SK-N-SH treated with all-trans-retinoic acid at 6 μM for 48 hours (cell line): ENCODE results near the gene RASA4B.

Experiments
- ATAC-seq: fragments of 200-7000 bp; cut with Tn5 transposase; 3 replicates; pipeline ENCODE4 v1.9.1; 2020; ENCODE audit warnings: mild to moderate bottlenecking, moderate library complexity
- BACH2 ChIP-seq: fragments of 250-450 bp; sonication (Bioruptor Pico); IDR thresholded peaks from 2 replicates; pipeline ENCODE4 v1.9.0; 2021; ENCODE audit warnings: mild to moderate bottlenecking, borderline replicate concordance
- CSDC2 ChIP-seq: fragments of 250-450 bp; sonication (Bioruptor Pico); IDR thresholded peaks from 2 replicates; pipeline ENCODE4 v1.5.0; 2020; ENCODE audit warnings: mild to moderate bottlenecking, moderate library complexity
- ESRRG ChIP-seq: fragments of 250-450 bp; sonication (Bioruptor Pico); IDR thresholded peaks from 2 replicates; pipeline ENCODE4 v1.6.1; 2021; ENCODE audit warnings: mild to moderate bottlenecking
- GLIS3 ChIP-seq: fragments of 250-450 bp; sonication (Bioruptor Pico); IDR thresholded peaks from 2 replicates; pipeline ENCODE4 v1.5.0; 2020; ENCODE audit warnings: mild to moderate bottlenecking, moderate library complexity
- ISL1 ChIP-seq: fragments of 250-450 bp; sonication (Bioruptor Pico); IDR thresholded peaks from 2 replicates; pipeline ENCODE4 v2.1.2; 2022; ENCODE audit warnings: mild to moderate bottlenecking, moderate library complexity
- OSR1 ChIP-seq: fragments of 250-450 bp; sonication (Bioruptor Pico); IDR thresholded peaks from 2 replicates; pipeline ENCODE4 v1.8.0; 2022; ENCODE audit warnings: moderate library complexity, mild to moderate bottlenecking, inconsistent platforms
- PPARA ChIP-seq: fragments of 250-450 bp; sonication (Bioruptor Pico); IDR thresholded peaks from 2 replicates; pipeline ENCODE4 v1.5.0; 2020; ENCODE audit warnings: mild to moderate bottlenecking, borderline replicate concordance
- RARB ChIP-seq: fragments of 250-450 bp; sonication (Bioruptor Pico); IDR thresholded peaks from 2 replicates; pipeline ENCODE4 v1.8.0; 2021; ENCODE audit warnings: mild to moderate bottlenecking, moderate library complexity
- SNAI2 ChIP-seq: fragments of 250-450 bp; sonication (Bioruptor Pico); IDR thresholded peaks from 2 replicates; pipeline ENCODE4 v1.5.0; 2020; ENCODE audit warnings: mild to moderate bottlenecking, moderate library complexity
- ZC3H10 ChIP-seq: fragments of 250-450 bp; sonication (Bioruptor Pico); IDR thresholded peaks from 2 replicates; pipeline ENCODE4 v1.5.1; 2021; ENCODE audit warnings: mild to moderate bottlenecking, moderate library complexity
- ZFP3 ChIP-seq: fragments of 250-450 bp; sonication (Bioruptor Pico); IDR thresholded peaks from 2 replicates; pipeline ENCODE4 v1.5.0; 2020; ENCODE audit warnings: mild to moderate bottlenecking, moderate library complexity
- ZFP30 ChIP-seq: fragments of 450-650 bp; formaldehyde crosslinking; IDR thresholded peaks from 2 replicates; pipeline ENCODE4 v1.5.0; 2022; ENCODE audit warnings: mild to moderate bottlenecking, moderate library complexity
- ZNF565 ChIP-seq: fragments of 450-650 bp; formaldehyde crosslinking; conservative IDR thresholded peaks from 2 replicates; pipeline ENCODE4 v1.5.0; 2020; ENCODE audit warnings: low read depth, mild to moderate bottlenecking, moderate library complexity
- ZNF70 ChIP-seq: fragments of 450-650 bp; formaldehyde crosslinking; IDR thresholded peaks from 2 replicates; pipeline ENCODE4 v1.5.0; 2020; ENCODE audit warnings: mild to moderate bottlenecking, moderate library complexity
- TF ChIP-seq, protein P1 (sequence below): fragments of 250-450 bp; sonication (Bioruptor Pico); IDR thresholded peaks from 2 replicates; pipeline ENCODE4 v1.5.0; 2020; ENCODE audit warnings: mild to moderate bottlenecking, moderate library complexity
- TF ChIP-seq, protein P2 (sequence below): fragments of 250-450 bp; sonication (Bioruptor Pico); IDR thresholded peaks from 2 replicates; pipeline ENCODE4 v1.8.0; 2020; ENCODE audit warnings: mild to moderate bottlenecking, moderate library complexity, borderline replicate concordance
- TF ChIP-seq, protein P3 (sequence below): fragments of 250-450 bp; sonication (Bioruptor Pico); IDR thresholded peaks from 2 replicates; pipeline ENCODE4 v1.5.1; 2020; ENCODE audit warnings: low read depth, mild to moderate bottlenecking, moderate library complexity
- TF ChIP-seq, protein P4 (sequence below): fragments of 250-450 bp; sonication (Bioruptor Pico); IDR thresholded peaks from 2 replicates; pipeline ENCODE4 v1.8.0; 2021; ENCODE audit warnings: low read depth, mild to moderate bottlenecking, moderate library complexity, borderline replicate concordance

Gene RASA4B

DNA sequence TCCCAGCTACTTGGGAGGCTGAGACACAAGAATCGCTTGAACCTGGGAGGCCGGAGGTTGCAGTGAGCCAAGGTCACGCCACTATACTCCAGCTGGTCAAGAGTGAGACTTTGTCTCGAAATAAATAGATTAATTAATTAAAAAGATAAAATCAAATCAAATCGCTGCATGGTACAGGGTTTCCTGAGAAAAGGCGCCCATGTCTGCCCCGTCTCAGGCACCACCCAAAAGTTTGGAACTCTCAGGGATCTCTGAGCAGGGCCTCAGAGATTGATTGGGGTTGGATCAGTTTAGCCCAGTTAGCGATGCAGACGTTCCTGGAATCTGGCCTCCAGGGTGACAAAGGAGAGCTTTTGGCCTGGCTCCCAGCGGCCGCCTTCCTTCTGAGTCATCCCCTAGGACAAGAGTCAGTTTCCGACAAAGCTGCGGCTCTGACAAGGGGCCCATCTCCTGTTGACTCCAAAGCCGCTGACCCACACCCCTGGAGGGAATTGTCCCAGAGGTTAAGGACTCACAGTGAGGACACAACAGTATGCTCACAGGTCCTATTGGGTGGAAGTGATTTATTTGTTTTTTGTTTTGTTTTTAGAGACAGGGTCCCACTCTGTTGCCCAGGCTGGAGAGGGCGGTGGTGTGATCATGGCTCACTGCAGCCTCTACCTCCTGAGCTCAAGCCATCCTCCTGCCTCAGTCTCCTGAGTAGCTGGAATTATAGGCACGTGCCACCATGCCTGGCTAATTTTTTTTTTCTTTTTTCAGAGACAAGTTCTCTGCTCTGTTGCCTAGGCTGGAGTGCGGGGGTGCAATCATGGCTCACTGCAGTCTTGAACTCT is 77.4 kb downstream of the RASA4B start:
- ATAC-seq = peak; percentile 90
- TF ChIP-seq ZFP3 = 0 out of 2 replicates have a peak, but pooled peaks have one; percentile 43
- TF ChIP-seq, protein P1, sequence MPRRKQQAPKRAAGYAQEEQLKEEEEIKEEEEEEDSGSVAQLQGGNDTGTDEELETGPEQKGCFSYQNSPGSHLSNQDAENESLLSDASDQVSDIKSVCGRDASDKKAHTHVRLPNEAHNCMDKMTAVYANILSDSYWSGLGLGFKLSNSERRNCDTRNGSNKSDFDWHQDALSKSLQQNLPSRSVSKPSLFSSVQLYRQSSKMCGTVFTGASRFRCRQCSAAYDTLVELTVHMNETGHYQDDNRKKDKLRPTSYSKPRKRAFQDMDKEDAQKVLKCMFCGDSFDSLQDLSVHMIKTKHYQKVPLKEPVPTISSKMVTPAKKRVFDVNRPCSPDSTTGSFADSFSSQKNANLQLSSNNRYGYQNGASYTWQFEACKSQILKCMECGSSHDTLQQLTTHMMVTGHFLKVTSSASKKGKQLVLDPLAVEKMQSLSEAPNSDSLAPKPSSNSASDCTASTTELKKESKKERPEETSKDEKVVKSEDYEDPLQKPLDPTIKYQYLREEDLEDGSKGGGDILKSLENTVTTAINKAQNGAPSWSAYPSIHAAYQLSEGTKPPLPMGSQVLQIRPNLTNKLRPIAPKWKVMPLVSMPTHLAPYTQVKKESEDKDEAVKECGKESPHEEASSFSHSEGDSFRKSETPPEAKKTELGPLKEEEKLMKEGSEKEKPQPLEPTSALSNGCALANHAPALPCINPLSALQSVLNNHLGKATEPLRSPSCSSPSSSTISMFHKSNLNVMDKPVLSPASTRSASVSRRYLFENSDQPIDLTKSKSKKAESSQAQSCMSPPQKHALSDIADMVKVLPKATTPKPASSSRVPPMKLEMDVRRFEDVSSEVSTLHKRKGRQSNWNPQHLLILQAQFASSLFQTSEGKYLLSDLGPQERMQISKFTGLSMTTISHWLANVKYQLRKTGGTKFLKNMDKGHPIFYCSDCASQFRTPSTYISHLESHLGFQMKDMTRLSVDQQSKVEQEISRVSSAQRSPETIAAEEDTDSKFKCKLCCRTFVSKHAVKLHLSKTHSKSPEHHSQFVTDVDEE (CRISPR knock-in tag) = no peak

DNA sequence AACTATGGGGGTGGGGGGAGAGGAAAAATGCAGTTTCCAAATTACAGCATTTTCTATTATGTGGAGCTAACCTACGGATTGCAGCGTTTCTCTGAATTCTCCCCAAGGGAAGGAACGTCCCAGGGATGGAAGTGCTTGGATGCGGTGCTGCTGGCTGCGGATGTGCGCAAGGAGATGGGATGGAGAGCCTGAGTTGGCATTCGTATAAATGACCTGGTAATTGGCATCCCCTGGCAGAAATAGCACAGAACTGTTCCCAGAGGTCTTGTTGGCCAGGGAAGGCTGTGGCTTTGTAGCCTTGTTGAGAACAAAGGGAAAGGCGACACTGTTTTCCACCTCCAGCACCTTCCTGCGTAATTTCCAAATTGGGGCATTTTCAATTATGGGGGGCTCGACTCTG is 81.5 kb downstream of the RASA4B start:
- ATAC-seq = no peak
- TF ChIP-seq ZFP3 (no peak), ZNF565 (CRISPR knock-in tag) (no peak)

DNA sequence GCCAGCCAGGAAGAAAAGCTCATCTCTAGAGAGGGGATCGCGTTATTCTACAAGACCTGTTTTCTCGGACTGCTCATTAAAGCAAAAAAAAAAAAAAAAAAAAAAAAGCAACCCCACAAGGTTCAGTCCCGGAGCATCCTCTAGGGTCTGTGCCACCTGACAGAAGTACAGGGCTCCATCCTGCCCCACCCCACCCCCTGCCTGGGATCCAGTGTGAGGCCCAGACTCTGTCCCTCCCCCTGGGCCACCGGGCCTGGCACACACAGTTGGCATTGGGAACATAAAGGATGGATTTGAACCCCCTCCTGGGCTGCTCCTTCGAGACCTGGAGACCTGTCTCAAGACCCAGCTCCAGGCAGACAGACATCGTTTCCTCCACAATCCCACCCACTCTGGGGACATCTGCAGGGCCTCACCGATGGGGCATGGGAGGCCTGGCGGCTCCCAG is 83.5 kb downstream of the RASA4B start:
- ATAC-seq = peak; percentile 58
- TF ChIP-seq CSDC2 (CRISPR knock-in tag) (no peak), ZC3H10 (CRISPR knock-in tag) (no peak), ZNF565 (CRISPR knock-in tag) (no peak), BACH2 (CRISPR knock-in tag) (no peak), SNAI2 (no peak), RARB (CRISPR knock-in tag) (no peak), ESRRG (CRISPR knock-in tag) (no peak), GLIS3 (no peak), ZNF70 (no peak), ZFP30 (CRISPR knock-in tag) (no peak), ZFP3 (no peak), ISL1 (CRISPR knock-in tag) (no peak), OSR1 (CRISPR knock-in tag) (no peak), PPARA (CRISPR knock-in tag) (no peak)
- TF ChIP-seq, protein P2, sequence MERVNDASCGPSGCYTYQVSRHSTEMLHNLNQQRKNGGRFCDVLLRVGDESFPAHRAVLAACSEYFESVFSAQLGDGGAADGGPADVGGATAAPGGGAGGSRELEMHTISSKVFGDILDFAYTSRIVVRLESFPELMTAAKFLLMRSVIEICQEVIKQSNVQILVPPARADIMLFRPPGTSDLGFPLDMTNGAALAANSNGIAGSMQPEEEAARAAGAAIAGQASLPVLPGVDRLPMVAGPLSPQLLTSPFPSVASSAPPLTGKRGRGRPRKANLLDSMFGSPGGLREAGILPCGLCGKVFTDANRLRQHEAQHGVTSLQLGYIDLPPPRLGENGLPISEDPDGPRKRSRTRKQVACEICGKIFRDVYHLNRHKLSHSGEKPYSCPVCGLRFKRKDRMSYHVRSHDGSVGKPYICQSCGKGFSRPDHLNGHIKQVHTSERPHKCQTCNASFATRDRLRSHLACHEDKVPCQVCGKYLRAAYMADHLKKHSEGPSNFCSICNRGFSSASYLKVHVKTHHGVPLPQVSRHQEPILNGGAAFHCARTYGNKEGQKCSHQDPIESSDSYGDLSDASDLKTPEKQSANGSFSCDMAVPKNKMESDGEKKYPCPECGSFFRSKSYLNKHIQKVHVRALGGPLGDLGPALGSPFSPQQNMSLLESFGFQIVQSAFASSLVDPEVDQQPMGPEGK (CRISPR knock-in tag) = no peak
- TF ChIP-seq, protein P3, sequence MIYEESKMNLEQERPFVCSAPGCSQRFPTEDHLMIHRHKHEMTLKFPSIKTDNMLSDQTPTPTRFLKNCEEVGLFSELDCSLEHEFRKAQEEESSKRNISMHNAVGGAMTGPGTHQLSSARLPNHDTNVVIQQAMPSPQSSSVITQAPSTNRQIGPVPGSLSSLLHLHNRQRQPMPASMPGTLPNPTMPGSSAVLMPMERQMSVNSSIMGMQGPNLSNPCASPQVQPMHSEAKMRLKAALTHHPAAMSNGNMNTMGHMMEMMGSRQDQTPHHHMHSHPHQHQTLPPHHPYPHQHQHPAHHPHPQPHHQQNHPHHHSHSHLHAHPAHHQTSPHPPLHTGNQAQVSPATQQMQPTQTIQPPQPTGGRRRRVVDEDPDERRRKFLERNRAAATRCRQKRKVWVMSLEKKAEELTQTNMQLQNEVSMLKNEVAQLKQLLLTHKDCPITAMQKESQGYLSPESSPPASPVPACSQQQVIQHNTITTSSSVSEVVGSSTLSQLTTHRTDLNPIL = no peak
- TF ChIP-seq, protein P4, sequence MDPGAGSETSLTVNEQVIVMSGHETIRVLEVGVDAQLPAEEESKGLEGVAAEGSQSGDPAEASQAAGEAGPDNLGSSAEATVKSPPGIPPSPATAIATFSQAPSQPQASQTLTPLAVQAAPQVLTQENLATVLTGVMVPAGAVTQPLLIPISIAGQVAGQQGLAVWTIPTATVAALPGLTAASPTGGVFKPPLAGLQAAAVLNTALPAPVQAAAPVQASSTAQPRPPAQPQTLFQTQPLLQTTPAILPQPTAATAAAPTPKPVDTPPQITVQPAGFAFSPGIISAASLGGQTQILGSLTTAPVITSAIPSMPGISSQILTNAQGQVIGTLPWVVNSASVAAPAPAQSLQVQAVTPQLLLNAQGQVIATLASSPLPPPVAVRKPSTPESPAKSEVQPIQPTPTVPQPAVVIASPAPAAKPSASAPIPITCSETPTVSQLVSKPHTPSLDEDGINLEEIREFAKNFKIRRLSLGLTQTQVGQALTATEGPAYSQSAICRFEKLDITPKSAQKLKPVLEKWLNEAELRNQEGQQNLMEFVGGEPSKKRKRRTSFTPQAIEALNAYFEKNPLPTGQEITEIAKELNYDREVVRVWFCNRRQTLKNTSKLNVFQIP (CRISPR knock-in tag) = no peak

DNA sequence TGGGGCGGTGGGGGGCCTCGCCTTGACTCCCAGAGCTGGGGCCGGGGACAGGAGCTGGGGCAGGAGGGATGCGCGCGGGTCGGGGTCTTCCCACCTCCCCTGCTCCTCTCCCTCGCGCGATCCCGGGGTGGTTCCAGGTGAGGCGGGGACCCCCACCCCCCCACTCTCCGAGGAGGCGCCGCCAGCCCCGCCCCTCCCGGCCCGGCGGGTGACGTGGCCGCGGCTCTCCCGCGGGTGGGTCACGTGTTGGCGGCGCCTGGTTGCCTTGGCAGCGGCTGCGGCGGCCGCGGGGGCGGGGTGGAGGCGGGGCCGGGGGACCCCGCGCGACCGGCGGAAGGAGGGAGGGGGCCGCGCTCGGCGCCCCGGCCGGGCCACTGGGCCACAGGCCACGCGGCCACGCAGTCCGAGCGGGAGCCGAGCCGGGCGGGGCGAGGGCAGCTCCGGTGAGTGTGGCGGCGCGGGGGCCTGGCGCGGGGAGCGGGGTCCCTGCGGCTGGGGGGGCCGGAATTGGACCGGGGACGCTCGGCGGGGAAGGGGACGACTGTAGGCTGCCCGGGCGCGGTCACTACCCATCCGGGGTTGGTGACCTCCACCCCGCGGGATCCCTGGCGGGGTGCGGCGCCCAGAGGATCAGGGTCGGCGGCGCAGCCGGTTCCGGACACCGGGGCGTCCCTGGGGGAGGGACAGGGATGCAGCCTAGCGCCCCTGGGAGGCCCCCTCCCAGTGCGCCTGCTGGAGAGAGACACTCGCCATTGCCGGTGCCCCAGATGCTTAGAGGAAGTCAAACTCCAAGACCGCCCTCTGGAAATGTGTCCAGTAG is 84.1 kb downstream of the RASA4B start, which contains the start of gene ORAI2:
ORAI2 (plus strand) TSS at position 357 of the 820 bp plus-strand sequence. CDS start 5,382 bp downstream, outside the sequence.
- peak; percentile 61 for ATAC-seq
- TF ChIP-seq, protein P2 (CRISPR knock-in tag) = peak; percentile 61; the same call in 1 of the 2 replicates
- no peak for TF ChIP-seq GLIS3
